WERI-Rb-1 (cell line): ENCODE data around the gene INPP4A.

Experiments used
- DNase-seq: peaks from one replicate; pipeline ENCODE4 v3.0.0-alpha.2; 2020
- H3K27ac ChIP-seq: fragments of 250-450 bp; sonication (Bioruptor Pico); 2 replicates; pipeline ENCODE4 v1.5.1; 2020; ENCODE audit warnings: mild to moderate bottlenecking, moderate library complexity
- H3K27me3 ChIP-seq: fragments of 250-450 bp; sonication (Bioruptor Pico); 2 replicates; pipeline ENCODE4 v1.5.1; 2021; ENCODE audit warnings: mild to moderate bottlenecking, low read depth, moderate library complexity; ENCODE audit not compliant: insufficient read depth, severe bottlenecking
- H3K36me3 ChIP-seq: fragments of 250-450 bp; sonication (Bioruptor Pico); 2 replicates; pipeline ENCODE4 v1.5.1; 2020; ENCODE audit warnings: mild to moderate bottlenecking, moderate library complexity
- H3K4me3 ChIP-seq: 2 replicates; pipeline ENCODE4 v1.5.1; 2011; ENCODE audit warnings: low read depth, mild to moderate bottlenecking, control low read depth, low read length
- H3K9me3 ChIP-seq: fragments of 250-450 bp; sonication (Bioruptor Pico); 2 replicates; pipeline ENCODE4 v1.5.1; 2021; ENCODE audit warnings: mild to moderate bottlenecking, moderate library complexity; ENCODE audit not compliant: severe bottlenecking
- TF ChIP-seq, protein P1 (sequence below): IDR thresholded peaks from 2 replicates; pipeline ENCODE4 v1.5.1; 2011; ENCODE audit warnings: low read depth, mild to moderate bottlenecking, control low read depth, inconsistent platforms, low read length

Gene INPP4A

DNA sequence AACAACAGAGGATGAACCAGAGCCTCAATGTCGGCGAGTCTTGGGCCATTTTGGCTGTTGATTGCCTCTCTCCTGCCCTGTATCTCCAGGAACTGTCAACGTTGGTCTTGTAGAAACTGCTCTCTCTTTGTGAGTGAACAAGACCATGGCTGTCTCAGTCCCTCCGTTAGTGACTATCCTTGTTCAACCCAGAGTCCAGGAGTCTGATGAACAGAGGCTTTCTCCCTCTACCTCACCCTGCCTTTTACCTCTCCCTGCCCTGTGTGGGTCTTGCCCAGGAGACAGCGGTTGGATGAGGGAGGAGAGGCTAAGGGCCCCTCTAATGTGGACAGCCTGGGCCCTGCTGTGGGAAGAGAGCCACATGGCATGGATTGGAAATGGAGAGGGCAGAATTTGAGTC is 32.8 kb downstream of the INPP4A start:
- Histone ChIP-seq H3K4me3 (no peak overlapping the region), H3K27ac (no peak overlapping the region), H3K27me3 (no peaks in the 10 kb centered on the region), H3K9me3 (no peaks in the 10 kb centered on the region), H3K36me3 (no peaks in the 10 kb centered on the region)
- DNase-seq, result no peak
- TF ChIP-seq, protein P1, sequence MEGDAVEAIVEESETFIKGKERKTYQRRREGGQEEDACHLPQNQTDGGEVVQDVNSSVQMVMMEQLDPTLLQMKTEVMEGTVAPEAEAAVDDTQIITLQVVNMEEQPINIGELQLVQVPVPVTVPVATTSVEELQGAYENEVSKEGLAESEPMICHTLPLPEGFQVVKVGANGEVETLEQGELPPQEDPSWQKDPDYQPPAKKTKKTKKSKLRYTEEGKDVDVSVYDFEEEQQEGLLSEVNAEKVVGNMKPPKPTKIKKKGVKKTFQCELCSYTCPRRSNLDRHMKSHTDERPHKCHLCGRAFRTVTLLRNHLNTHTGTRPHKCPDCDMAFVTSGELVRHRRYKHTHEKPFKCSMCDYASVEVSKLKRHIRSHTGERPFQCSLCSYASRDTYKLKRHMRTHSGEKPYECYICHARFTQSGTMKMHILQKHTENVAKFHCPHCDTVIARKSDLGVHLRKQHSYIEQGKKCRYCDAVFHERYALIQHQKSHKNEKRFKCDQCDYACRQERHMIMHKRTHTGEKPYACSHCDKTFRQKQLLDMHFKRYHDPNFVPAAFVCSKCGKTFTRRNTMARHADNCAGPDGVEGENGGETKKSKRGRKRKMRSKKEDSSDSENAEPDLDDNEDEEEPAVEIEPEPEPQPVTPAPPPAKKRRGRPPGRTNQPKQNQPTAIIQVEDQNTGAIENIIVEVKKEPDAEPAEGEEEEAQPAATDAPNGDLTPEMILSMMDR, result no peak

GRCh38 chr2:98478088-98478551 is 33.5 kb downstream of the INPP4A start:
- TF ChIP-seq, protein P1, result no peak
- no peaks in the 10 kb centered on the region for H3K9me3 ChIP-seq
- no peak for DNase-seq

GRCh38 chr2:98478907-98479306 is 34.2 kb downstream of the INPP4A start:
- H3K27ac ChIP-seq, result no peak overlapping the region
- no peak for DNase-seq
- no peaks in the 10 kb centered on the region for H3K9me3 ChIP-seq
- no peaks in the 10 kb centered on the region for H3K36me3 ChIP-seq
- TF ChIP-seq, protein P1, result no peak
- no peaks in the 10 kb centered on the region for H3K27me3 ChIP-seq
- H3K4me3 ChIP-seq, result no peak overlapping the region

More at GRCh38 chr2:98478088-98478551, 33.5 kb downstream of the INPP4A start:
- Histone ChIP-seq H3K27ac (no peak overlapping the region), H3K27me3 (no peaks in the 10 kb centered on the region), H3K36me3 (no peaks in the 10 kb centered on the region), H3K4me3 (no peak overlapping the region)

GRCh38 chr2:98479371-98479770 is 34.7 kb downstream of the INPP4A start:
- Histone ChIP-seq H3K27me3 (no peaks in the 10 kb centered on the region), H3K9me3 (no peaks in the 10 kb centered on the region), H3K27ac (no peak overlapping the region), H3K4me3 (no peak overlapping the region), H3K36me3 (no peaks in the 10 kb centered on the region)
- no peak for DNase-seq
- TF ChIP-seq, protein P1, result no peak

- DNase-seq, result peak; percentile 39
- peak overlapping the region; percentile 16; the same call in 1 of the 2 replicates for H3K27ac ChIP-seq
- TF ChIP-seq, protein P1, result no peak
Measured at GRCh38 chr2:98479959-98480524, 35.4 kb downstream of the INPP4A start.

GRCh38 chr2:98480598-98480997 is 35.9 kb downstream of the INPP4A start:
- Histone ChIP-seq H3K4me3 (no peak overlapping the region), H3K27ac (no peak overlapping the region), H3K36me3 (no peaks in the 10 kb centered on the region), H3K27me3 (no peaks in the 10 kb centered on the region), H3K9me3 (no peaks in the 10 kb centered on the region)
- no peak for DNase-seq
- TF ChIP-seq, protein P1, result no peak

More at GRCh38 chr2:98479959-98480524, 35.4 kb downstream of the INPP4A start:
- no peaks in the 10 kb centered on the region for H3K36me3 ChIP-seq
- no peak overlapping the region for H3K4me3 ChIP-seq
- H3K27me3 ChIP-seq, result no peaks in the 10 kb centered on the region
- H3K9me3 ChIP-seq, result no peaks in the 10 kb centered on the region
